Thoracic aorta (tissue), 2 donors: Measurements from ENCODE around the gene IL20RB. TPM values are rescaled to one million over a fixed set of nuclear protein-coding genes. Genes with fewer than 3 reads are reported as not detected.

Source experiments
- ATAC-seq: fragments of 150-250 bp; one replicate; pipeline ENCODE4 v1.8.0; 2017; ENCODE audit warnings: low read depth; ENCODE audit not compliant: insufficient number of reproducible peaks, low FRiP score
- DNase-seq: peaks from one replicate; pipeline ENCODE4 v3.0.0-alpha.2; 2020; ENCODE audit warnings: low spot score
- H3K27ac ChIP-seq, 2 donors: fragments of 200-600 bp; sonication (generic); 1 replicate in 1 of 2; 2 replicates in 1 of 2; pipeline ENCODE4 v1.5.1; 2016; ENCODE audit warnings: mild to moderate bottlenecking in 2 of 2, moderate library complexity in 2 of 2
- H3K27me3 ChIP-seq: fragments of 200-600 bp; sonication (generic); replicated peaks from 2 replicates; pipeline ENCODE4 v1.6.0; 2016; ENCODE audit warnings: mild to moderate bottlenecking; ENCODE audit not compliant: insufficient read depth
- H3K36me3 ChIP-seq: fragments of 200-600 bp; sonication (generic); one replicate; pipeline ENCODE4 v1.5.1; 2016
- H3K4me1 ChIP-seq, 2 donors: fragments of 200-600 bp; sonication (generic); 1 replicate in 1 of 2; 2 replicates in 1 of 2; pipeline versions ENCODE4 v1.5.1 to v1.6.0; 2016; ENCODE audit warnings: low read depth in 2 of 2, mild to moderate bottlenecking in 1 of 2; ENCODE audit not compliant: control insufficient read depth in 1 of 2
- H3K4me3 ChIP-seq: fragments of 200-600 bp; sonication (generic); 2 replicates; pipeline ENCODE4 v1.5.1; 2016; ENCODE audit warnings: mild to moderate bottlenecking
- H3K9me3 ChIP-seq: fragments of 200-600 bp; sonication (generic); 2 replicates; pipeline ENCODE4 v1.5.1; 2016
- total RNA-seq, 2 donors: library from RNA; depleted of rRNA; stranded (reverse); fragments of >200 nt; gene quantifications; one replicate each; pipeline versions ENCODE4 v1.1.0 to v1.2.3, GENCODE V29; 2016
- TF ChIP-seq, protein P1 (sequence below): fragments of 200-600 bp; sonication (generic); IDR thresholded peaks from one replicate; pipeline ENCODE4 v1.5.1; 2019; ENCODE audit warnings: antibody characterized with exemption

IL20RB gene
- total RNA-seq, 2 donors from 2014 or later = 0.71 to 1.6 TPM

GRCh38 chr3:137026701-137027100 is 68.9 kb downstream of the IL20RB start:
- ATAC-seq = no peak
- no peaks in the 10 kb centered on the region for H3K9me3 ChIP-seq
- no peaks in the 10 kb centered on the region for H3K36me3 ChIP-seq
- H3K4me3 ChIP-seq = no peak overlapping the region
- H3K27me3 ChIP-seq = no peaks in the 10 kb centered on the region
- H3K4me1 ChIP-seq = no peaks in the 10 kb centered on the region
- TF ChIP-seq, protein P1, sequence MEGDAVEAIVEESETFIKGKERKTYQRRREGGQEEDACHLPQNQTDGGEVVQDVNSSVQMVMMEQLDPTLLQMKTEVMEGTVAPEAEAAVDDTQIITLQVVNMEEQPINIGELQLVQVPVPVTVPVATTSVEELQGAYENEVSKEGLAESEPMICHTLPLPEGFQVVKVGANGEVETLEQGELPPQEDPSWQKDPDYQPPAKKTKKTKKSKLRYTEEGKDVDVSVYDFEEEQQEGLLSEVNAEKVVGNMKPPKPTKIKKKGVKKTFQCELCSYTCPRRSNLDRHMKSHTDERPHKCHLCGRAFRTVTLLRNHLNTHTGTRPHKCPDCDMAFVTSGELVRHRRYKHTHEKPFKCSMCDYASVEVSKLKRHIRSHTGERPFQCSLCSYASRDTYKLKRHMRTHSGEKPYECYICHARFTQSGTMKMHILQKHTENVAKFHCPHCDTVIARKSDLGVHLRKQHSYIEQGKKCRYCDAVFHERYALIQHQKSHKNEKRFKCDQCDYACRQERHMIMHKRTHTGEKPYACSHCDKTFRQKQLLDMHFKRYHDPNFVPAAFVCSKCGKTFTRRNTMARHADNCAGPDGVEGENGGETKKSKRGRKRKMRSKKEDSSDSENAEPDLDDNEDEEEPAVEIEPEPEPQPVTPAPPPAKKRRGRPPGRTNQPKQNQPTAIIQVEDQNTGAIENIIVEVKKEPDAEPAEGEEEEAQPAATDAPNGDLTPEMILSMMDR = no peak
- no peak overlapping the region for H3K27ac ChIP-seq
- no peak for DNase-seq

- Histone ChIP-seq H3K27ac (no peak overlapping the region), H3K4me1 (peaks cover 0 to 6% of the 10 kb centered on the region in 2 donors), H3K36me3 (no peaks in the 10 kb centered on the region), H3K4me3 (peak overlapping the region; percentile 61), H3K9me3 (no peaks in the 10 kb centered on the region), H3K27me3 (no peaks in the 10 kb centered on the region)
- ATAC-seq (no peak), DNase-seq (peak; percentile 56)
- TF ChIP-seq, protein P1 = peak; percentile 99
Observed at GRCh38 chr3:137032465-137033120, 74.8 kb downstream of the IL20RB start.

- Histone ChIP-seq H3K4me1 (peaks cover 0 to 6% of the 10 kb centered on the region in 2 donors), H3K27me3 (no peaks in the 10 kb centered on the region), H3K4me3 (no peak overlapping the region), H3K27ac (no peak overlapping the region), H3K9me3 (no peaks in the 10 kb centered on the region), H3K36me3 (no peaks in the 10 kb centered on the region)
- TF ChIP-seq, protein P1 = no peak
- ATAC-seq (no peak), DNase-seq (no peak)
Observed at GRCh38 chr3:137035631-137036030, 77.8 kb downstream of the IL20RB start.

GRCh38 chr3:137039570-137039969 is 81.8 kb downstream of the IL20RB start:
- H3K27me3 ChIP-seq = no peaks in the 10 kb centered on the region
- ATAC-seq (no peak), DNase-seq (no peak)
- no peaks in the 10 kb centered on the region for H3K36me3 ChIP-seq
- H3K9me3 ChIP-seq = no peaks in the 10 kb centered on the region
- TF ChIP-seq, protein P1 = no peak
- no peak overlapping the region for H3K27ac ChIP-seq
- H3K4me3 ChIP-seq = no peak overlapping the region
- H3K4me1 ChIP-seq = no peaks in the 10 kb centered on the region

DNA sequence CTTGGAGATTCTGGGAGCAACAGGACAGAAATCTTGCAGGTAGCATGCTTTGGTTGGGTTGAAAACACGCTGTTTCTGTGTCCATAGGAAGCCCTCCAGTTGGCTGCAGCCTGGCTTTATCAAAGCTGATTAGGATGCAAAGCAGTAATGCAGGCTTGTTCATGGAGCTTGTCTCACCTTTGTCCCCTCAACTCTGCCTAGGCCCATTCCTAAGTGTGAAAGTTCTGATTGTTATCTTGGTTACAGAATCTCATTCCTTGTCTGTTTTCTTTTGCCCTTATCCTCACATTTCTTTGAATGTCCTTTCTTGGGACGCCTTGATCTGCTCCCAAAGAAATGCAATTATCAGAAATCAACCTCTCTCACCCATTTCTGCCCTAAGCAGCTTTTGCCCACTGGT is 83.5 kb downstream of the IL20RB start:
- no peak overlapping the region for H3K27ac ChIP-seq
- no peaks in the 10 kb centered on the region for H3K4me1 ChIP-seq
- TF ChIP-seq, protein P1 = no peak
- H3K36me3 ChIP-seq = no peaks in the 10 kb centered on the region
- no peak overlapping the region for H3K4me3 ChIP-seq
- DNase-seq = no peak
- no peak for ATAC-seq
- H3K27me3 ChIP-seq = no peaks in the 10 kb centered on the region
- no peaks in the 10 kb centered on the region for H3K9me3 ChIP-seq
